NCI-H2029 (cell line): ENCODE results near the gene SPOCK1.
"Not testable (repeated sequence)": the region's sequence is repeated elsewhere in the genome, so short reads cannot be mapped to it uniquely, and the experiment has no call there.

Experiments used
- DNase-seq: peaks from one replicate; lab custom pipeline; 2025; lab: John Stamatoyannopoulos, UW

SPOCK1 gene

DNA sequence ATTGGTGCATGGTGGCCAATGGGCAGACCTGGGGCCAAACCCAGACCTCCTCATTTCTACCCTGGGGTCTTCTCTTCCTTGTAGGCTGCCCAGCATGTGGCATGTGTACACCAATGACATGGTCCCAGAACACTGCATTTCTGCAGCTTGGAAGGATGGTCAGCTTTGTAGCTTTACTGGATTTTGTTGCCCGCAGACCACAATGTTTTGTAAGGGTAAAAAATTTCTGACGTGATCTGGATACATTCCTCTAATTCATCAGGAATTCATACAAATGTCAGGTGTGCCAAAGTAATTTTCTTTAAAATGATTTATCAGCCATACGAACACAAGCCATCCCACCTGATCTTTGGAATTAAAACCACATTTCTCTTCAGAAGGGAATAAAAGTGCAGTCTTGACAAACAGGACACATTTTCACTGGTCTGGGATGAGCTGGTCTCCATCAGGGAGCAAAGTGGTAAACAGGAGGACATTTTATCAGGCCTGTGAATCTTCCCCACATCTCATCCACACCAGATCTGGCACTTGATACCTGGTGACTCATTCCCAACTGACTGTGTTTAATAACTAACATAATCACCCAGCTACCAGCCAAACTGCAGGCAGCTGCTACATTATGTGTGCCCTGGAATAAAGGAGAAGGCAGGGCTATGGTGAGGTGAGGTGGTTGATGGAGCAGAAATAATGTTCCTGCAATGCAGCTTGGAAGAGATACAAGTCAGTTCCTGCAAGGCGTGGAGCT is 103.9 kb downstream of the SPOCK1 start:
- DNase-seq, result peak; percentile 10

DNA sequence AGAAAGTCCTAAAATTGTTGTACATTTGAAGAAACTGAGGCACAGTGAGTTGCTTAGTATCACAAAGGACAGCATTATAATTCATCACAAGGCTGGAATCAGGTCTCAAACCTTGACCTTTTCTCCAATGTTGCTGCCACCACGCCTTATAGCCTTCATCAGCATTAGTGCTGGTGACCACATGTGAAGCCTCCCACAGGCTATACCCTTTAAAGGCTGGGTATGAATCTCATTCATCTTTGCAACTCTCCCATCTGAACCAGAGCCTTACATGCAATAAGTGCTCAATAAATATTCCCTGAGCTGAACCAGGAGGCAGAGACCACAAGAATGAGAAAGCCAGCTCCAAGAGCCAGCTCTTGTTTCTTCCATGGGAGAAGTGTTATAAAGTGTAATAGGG is 104.7 kb downstream of the SPOCK1 start:
- no peak for DNase-seq

- no peak for DNase-seq
Observed at GRCh38 chr5:137393196-137393993, 105.7 kb downstream of the SPOCK1 start.

GRCh38 chr5:137392261-137392660 is 106.9 kb downstream of the SPOCK1 start:
- DNase-seq, result no peak

DNA sequence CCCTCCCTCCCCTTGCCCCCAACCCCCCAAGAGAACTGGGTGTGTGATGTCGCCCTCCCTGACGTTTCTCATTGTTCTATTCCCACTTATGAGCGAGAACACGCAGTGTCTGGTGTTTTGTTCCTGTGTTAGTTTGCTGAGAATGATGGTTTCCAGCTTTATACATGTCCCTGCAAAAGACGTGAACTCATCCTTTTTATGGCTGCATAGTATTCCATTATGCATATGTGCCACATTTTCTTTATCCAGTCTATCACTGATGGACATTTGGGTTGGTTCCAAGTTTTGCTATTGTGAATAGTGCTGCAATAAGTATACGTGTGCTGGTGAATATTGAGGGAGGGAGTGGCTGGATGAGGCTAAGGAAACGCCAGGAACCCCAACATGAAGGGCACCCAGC is 108.1 kb downstream of the SPOCK1 start:
- DNase-seq, result not testable (repeated sequence)

DNA sequence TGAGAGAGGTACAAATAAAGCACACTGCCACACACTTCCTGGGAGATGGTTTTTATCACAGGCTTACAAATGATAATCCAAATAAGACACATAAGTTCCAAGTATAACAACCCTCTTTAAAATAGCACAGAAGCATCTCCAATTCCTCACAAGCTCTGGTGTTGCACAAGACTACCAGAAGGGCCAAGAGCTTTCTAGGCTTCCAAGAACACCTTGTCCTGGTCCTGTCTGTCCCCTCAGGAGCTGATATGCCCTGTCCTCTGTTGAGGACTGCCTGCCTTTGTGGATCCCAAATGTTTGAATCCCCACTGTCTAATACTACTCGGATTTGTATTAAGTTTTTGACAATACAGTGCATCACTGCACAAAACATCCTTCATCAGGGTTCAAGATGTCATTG is 110.1 kb downstream of the SPOCK1 start:
- no peak for DNase-seq

GRCh38 chr5:137385064-137385463 is 114.1 kb downstream of the SPOCK1 start:
- DNase-seq, result no peak

- DNase-seq, result no peak
Observed at GRCh38 chr5:137383909-137384308, 115.2 kb downstream of the SPOCK1 start.

GRCh38 chr5:137381555-137381954 is 117.6 kb downstream of the SPOCK1 start:
- DNase-seq, result no peak

DNA sequence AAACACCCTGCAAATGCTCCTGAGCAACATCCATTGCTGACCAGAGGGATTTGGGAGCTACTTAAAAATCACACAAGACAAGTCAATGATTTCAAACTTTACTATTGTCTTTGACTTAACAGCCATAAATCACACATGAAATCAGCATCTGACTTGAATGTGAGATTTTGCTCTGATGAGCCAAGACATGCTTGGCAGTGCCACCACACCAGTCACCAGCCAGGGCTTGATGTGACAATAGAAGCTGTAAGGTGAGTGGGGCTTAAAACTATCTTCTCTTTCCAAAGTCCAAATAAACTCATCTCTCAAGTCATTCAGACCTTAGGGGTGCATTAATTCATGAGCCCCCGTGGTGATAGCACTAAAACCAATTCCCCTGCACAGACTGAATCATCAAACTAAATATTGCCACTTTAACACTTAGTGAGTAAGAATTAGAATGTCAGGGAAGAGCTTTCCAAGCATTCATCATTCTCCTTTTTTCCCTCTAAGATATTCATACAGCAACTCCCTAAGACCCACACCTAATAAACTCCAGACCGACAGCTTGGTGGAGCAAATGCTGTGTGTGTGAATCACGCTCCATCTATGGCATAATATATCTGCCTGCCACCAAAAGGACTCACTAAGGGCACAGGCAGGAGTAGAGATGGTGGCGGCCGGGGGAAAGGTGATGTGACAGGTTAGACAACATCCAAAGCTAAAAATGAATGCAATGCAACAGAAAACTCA is 119.4 kb downstream of the SPOCK1 start:
- no peak for DNase-seq

GRCh38 chr5:137375741-137376526 is 123.2 kb downstream of the SPOCK1 start:
- DNase-seq, result peak; percentile 92

DNA sequence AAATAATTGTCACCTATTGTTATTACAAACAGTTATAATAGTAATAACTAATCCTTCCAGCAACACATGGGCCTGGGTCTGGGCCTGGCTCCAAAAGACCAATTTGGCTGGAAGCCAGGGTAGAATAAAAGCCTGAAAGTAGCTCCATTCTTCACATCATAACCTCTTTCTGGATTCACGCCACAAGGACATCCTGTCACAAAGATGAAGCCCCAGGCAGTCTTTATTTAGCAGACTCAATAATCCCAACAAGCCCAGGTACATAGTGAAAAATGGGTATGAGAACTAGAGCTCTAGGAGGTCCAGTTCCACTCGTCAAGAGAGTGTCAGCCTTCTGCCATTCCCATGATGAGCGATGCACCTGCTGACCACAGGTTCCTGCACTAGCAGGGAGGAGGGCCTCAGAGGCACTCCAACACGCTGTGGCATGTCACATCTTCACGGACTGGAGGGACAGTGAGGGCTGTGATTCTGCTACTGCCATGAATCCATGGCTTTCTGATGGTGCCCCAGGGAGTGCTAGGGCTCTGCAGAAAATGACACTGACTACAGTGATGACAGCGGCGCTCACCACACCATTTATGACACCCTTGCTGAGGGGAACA is 124.9 kb downstream of the SPOCK1 start:
- DNase-seq, result peak; percentile 46

DNA sequence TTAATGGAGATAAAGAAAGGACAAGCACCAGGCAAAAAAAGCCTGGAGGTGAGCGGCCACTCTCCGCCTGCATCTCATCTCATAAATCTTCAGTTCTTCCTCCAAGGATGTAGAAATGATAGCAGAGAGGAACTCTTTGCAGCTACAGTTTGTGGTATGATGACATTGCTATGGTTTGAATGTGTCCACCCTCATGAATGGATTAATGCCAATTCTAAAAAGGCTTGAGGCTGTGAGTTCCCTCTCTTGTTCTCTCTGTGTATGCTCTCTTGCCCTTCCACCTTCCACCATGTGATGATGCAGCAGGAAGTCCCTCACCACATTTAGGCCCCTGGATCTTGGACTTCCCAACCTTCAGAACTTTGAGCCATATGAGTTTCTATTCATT is 126.4 kb downstream of the SPOCK1 start:
- no peak for DNase-seq

DNA sequence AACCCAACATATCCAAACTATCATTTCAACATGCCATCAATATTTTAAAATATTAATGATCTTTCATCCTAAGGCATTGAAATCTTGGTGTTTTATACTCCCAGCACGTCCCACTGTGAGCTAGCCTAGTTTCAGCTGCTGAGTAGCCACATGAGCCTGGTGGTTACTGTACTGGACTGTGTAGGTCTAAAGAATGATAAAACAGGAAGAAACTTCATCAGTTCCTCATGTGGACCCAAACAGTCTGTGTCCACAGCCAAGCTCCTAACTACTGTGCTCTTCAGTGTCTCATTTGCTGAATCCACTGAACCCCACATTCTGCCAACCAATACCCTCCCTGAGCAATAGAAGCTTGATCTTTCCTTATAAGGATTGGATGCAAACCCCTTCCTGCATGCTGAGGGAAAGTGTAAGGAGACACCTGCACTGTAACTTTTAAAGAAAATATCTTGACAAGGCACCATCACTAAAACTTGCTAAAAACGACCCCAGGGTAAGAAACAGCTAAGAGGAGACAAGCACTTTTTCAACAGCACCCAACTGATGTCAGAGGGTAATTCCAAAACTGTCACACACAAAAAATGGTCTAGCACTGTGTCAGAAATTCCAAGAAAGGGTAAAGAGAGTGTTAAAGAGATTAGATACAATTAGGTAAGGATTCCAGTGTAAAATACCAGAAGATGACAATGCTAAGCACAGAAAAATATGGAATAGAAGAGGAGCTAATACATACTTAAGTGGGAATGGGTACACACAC is 126.9 kb downstream of the SPOCK1 start:
- no peak for DNase-seq

DNA sequence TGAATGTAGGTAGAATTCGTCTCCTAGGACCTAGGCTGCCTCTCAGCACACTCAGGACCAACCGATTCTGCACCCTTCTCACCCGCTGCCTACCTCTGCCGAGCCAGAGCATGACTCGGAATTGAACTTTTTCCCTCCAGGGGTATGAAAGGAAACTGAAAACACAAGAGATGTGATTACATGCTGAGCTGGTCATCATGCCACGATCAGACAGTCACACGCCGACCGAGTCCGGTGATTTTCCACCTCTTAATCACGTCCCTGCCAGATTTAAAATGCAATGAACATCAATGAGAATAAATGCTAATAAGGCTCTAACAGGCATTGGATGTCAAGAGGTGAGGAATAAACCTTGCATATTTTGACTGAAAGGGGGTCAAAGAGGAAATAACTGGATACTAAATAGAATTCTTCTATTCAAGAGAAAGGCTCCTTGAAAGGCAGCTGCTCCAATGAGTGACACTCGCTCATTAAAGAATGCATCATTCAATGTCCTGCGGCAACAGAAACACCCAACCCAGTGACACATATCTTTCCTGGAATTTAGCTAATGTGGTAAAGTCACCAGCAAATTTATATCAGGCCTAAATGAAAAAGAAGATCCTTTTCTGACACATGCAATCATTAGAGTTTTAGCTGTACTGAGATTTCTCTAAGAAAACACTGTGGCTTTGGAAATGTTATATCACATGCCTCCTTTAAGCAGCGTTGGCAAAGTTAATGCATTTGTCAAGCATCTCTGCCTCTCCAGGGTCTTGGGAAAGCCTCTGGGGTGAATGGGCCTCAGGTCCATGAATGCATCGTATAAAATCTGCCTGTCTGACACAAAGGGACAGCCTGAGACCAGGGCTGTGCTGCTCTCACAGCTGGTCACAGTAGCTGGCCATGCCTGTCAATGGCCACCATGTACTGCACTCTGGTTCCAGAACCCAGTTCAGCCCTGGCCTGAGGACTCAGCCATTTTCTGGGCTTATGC is 128.7 kb downstream of the SPOCK1 start:
- DNase-seq, result no peak

GRCh38 chr5:137368651-137369050 is 130.5 kb downstream of the SPOCK1 start:
- no peak for DNase-seq

GRCh38 chr5:137367951-137368350 is 131.2 kb downstream of the SPOCK1 start:
- no peak for DNase-seq

GRCh38 chr5:137366526-137366925 is 132.6 kb downstream of the SPOCK1 start:
- DNase-seq, result no peak

DNA sequence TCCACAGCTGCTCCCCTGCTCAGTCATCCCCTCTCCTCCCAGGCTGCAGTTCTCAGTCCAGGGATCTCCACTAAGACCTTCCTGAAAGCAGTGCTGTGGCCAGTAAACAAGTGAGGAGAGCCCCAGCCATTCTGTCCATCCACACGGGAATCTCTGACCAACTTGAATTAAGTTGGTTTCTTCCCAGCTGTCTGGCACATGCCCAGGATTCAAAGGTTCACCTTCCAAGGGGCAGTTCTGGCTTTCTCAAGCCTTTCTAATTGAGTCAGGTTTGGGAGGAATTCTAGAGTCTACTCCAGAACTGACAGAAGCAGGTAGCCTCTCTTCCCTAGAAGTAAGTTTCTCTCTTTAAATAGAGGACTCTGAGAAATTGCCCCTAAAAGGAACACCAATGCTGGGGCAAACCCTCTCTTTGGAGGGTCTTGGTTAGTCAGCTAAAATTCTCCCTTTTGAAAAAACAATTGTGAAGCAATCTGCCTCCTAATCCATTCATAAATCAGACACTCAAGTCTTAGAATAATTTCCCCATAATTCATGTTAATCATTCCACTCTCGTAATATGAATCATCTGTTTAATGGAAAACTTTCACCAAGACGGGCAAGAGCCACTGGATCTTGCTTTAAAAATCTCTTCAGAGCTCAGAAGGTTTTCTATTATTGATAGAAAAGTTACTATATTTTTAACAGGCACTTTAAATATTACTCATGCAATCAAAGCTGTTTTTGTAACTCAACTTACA is 133.8 kb downstream of the SPOCK1 start:
- DNase-seq, result no peak
